SK-N-SH (cell line): ENCODE data around the gene CREB5. TPM values are rescaled to one million over a fixed set of nuclear protein-coding genes. Genes with fewer than 3 reads are reported as not detected.

ENCODE experiments used
- CTCF ChIA-PET: fragments of 300-600, 350-600 bp; formaldehyde crosslinking; extraction: SDS; loops from one replicate; lab custom pipeline; 2021; lab: Yijun Ruan, JAX
- POLR2A ChIA-PET: fragments of 350-600 bp; sonication (Branson Sonifier 250); formaldehyde crosslinking; extraction: SDS; loops from one replicate; lab custom pipeline; 2020; ENCODE audit warnings: antibody characterized with exemption, inconsistent platforms; lab: Yijun Ruan, JAX
- DNase-seq: peaks from one replicate; pipeline ENCODE4 v3.0.0; 2012
- H2AFZ ChIP-seq: fragments of 200-600 bp; sonication (generic); 2 replicates; pipeline ENCODE4 v1.8.1; 2016; ENCODE audit warnings: antibody characterized with exemption, mild to moderate bottlenecking, low read depth
- H3F3A ChIP-seq: fragments of 200-600 bp; sonication (generic); replicated peaks from 2 replicates; pipeline ENCODE3; 2016; ENCODE audit warnings: antibody characterized with exemption, mild to moderate bottlenecking; ENCODE audit not compliant: insufficient read depth
- H3K27ac ChIP-seq, 2 experiments: fragments of 200-500 bp in 1 of 2; fragments of 200-600 bp in 1 of 2; sonication (Bioruptor generic) in 1 of 2; sonication (generic), shearing (Covaris generic) in 1 of 2; 2 replicates each; pipeline versions ENCODE4 v1.5.1 to v1.6.1; 2014 to 2016; ENCODE audit warnings: low read depth in 2 of 2, inconsistent platforms in 1 of 2, low read length in 1 of 2, mild to moderate bottlenecking in 1 of 2, mixed read lengths in 1 of 2
- H3K27me3 ChIP-seq: fragments of 200-600 bp; sonication (generic), shearing (Covaris generic); 2 replicates; pipeline ENCODE4 v1.6.1; 2016; ENCODE audit warnings: mixed run types; ENCODE audit not compliant: insufficient read depth
- H3K36me3 ChIP-seq, 2 experiments: fragments of 200-500 bp in 1 of 2; fragments of 200-600 bp in 1 of 2; sonication (Bioruptor generic) in 1 of 2; sonication (generic) in 1 of 2; replicated peaks in 1 of 2; 2 replicates each; pipeline versions ENCODE3 to v1.5.1; 2014 to 2016; ENCODE audit warnings: low read length in 1 of 2, mild to moderate bottlenecking in 1 of 2; ENCODE audit not compliant: insufficient read depth in 2 of 2, control insufficient read depth in 1 of 2
- H3K4me1 ChIP-seq, 2 experiments: fragments of 200-500 bp in 1 of 2; fragments of 200-600 bp in 1 of 2; sonication (Bioruptor generic) in 1 of 2; sonication (generic), shearing (Covaris generic) in 1 of 2; 2 replicates each; pipeline versions ENCODE4 v1.5.1 to v1.6.1; 2014 to 2016; ENCODE audit warnings: low read depth in 1 of 2, low read length in 1 of 2, mixed run types in 1 of 2; ENCODE audit not compliant: insufficient read depth in 2 of 2, control insufficient read depth in 1 of 2
- H3K4me2 ChIP-seq: fragments of 200-600 bp; sonication (generic), shearing (Covaris generic); 2 replicates; pipeline ENCODE4 v1.6.1; 2017; ENCODE audit warnings: mixed run types
- H3K4me3 ChIP-seq, 2 experiments: fragments of 200-500 bp in 1 of 2; fragments of 200-600 bp in 1 of 2; sonication (Bioruptor generic) in 1 of 2; sonication (generic), shearing (Covaris generic) in 1 of 2; 2 replicates each; pipeline versions ENCODE4 v1.5.1 to v1.8.1; 2014 to 2016; ENCODE audit warnings: low read depth in 2 of 2, inconsistent platforms in 1 of 2, low read length in 1 of 2, mild to moderate bottlenecking in 1 of 2, mixed read lengths in 1 of 2, moderate library complexity in 1 of 2
- H3K79me2 ChIP-seq: fragments of 200-600 bp; sonication (generic); 2 replicates; pipeline ENCODE4 v1.8.1; 2017; ENCODE audit warnings: mild to moderate bottlenecking; ENCODE audit not compliant: insufficient read depth
- H3K9ac ChIP-seq: fragments of 200-600 bp; sonication (generic); 2 replicates; pipeline ENCODE4 v1.6.1; 2017; ENCODE audit warnings: mixed run types
- H3K9me2 ChIP-seq: fragments of 200-600 bp; sonication (generic); 2 replicates; pipeline ENCODE4 v1.6.1; 2017; ENCODE audit warnings: mixed run types
- H3K9me3 ChIP-seq: fragments of 200-600 bp; sonication (generic); 2 replicates; pipeline ENCODE4 v1.6.1; 2017; ENCODE audit warnings: mixed run types, mild to moderate bottlenecking, moderate library complexity
- H4K20me1 ChIP-seq: fragments of 200-600 bp; sonication (generic); 2 replicates; pipeline ENCODE4 v1.6.1; 2017; ENCODE audit warnings: mild to moderate bottlenecking, mixed run types; ENCODE audit not compliant: insufficient read depth
- CHD2 ChIP-seq: fragments of 150-350 bp; IDR thresholded peaks from 2 replicates; pipeline ENCODE4 v1.6.1; 2018; ENCODE audit warnings: low read length; ENCODE audit not compliant: partially characterized antibody
- ELF1 ChIP-seq: IDR thresholded peaks from 2 replicates; pipeline ENCODE4 v1.4.0; 2012
- EZH2phosphoT487 ChIP-seq: fragments of 200-600 bp; sonication (generic); IDR thresholded peaks from 2 replicates; pipeline ENCODE4 v1.6.1; 2017; ENCODE audit warnings: low read depth, mixed run types, mild to moderate bottlenecking, antibody characterized with exemption, moderate library complexity, borderline replicate concordance
- FOSL2 ChIP-seq: IDR thresholded peaks from 2 replicates; pipeline ENCODE4 v1.4.0; 2012; ENCODE audit warnings: low read depth, mild to moderate bottlenecking, moderate library complexity, borderline replicate concordance
- FOXJ3 ChIP-seq: sonication (generic); formaldehyde crosslinking; IDR thresholded peaks from 2 replicates; pipeline ENCODE4 v1.5.1; 2020; ENCODE audit warnings: mild to moderate bottlenecking, missing genetic modification reagents
- FOXM1 ChIP-seq: IDR thresholded peaks from 2 replicates; pipeline ENCODE4 v1.4.0; 2012; ENCODE audit warnings: low read depth, mild to moderate bottlenecking
- GATA2 ChIP-seq: sonication (generic); formaldehyde crosslinking; IDR thresholded peaks from 2 replicates; pipeline ENCODE4 v1.5.0; 2020; ENCODE audit warnings: mild to moderate bottlenecking, missing genetic modification reagents
- NRF1 ChIP-seq: IDR thresholded peaks from 2 replicates; pipeline ENCODE4 v1.6.1; 2012; ENCODE audit warnings: low read depth, mild to moderate bottlenecking, low read length
- RCOR1 ChIP-seq: fragments of 150-350 bp; IDR thresholded peaks from 2 replicates; pipeline ENCODE4 v1.6.1; 2017; ENCODE audit warnings: antibody characterized with exemption, low read length
- RFX5 ChIP-seq: IDR thresholded peaks from 2 replicates; pipeline ENCODE4 v1.6.1; 2012; ENCODE audit warnings: mild to moderate bottlenecking, improper control_type of control experiment, low read length
- RXRA ChIP-seq: IDR thresholded peaks from 2 replicates; pipeline ENCODE4 v1.4.0; 2012; ENCODE audit warnings: low read depth, mild to moderate bottlenecking, borderline replicate concordance
- SIN3A ChIP-seq: IDR thresholded peaks from 2 replicates; pipeline ENCODE4 v1.6.1; 2012; ENCODE audit warnings: low read depth, mild to moderate bottlenecking, low read length, moderate library complexity, borderline replicate concordance
- TCF12 ChIP-seq: IDR thresholded peaks from 2 replicates; pipeline ENCODE4 v1.4.0; 2012
- TEAD4 ChIP-seq: IDR thresholded peaks from 2 replicates; pipeline ENCODE4 v1.4.0; 2012; ENCODE audit warnings: mild to moderate bottlenecking, borderline replicate concordance; ENCODE audit not compliant: insufficient read depth
- WGBS: methylation state at CpG from one replicate; pipeline ENCODE4 v1.1.6; 2017; ENCODE audit warnings: low lambda C conversion rate; 5-methylcytosine and 5-hydroxymethylcytosine counted together
- polyA plus RNA-seq, 3 experiments: library from polyadenylated mRNA; depleted of rRNA; stranded (reverse); fragments of >200 nt; gene quantifications; 2 replicates each; pipeline ENCODE4 v1.2.3, GENCODE V29; 2012
- TF ChIP-seq, protein P1 (sequence below): IDR thresholded peaks from 2 replicates; pipeline ENCODE4 v1.6.1; 2012; ENCODE audit warnings: mild to moderate bottlenecking, low read depth, low read length, moderate library complexity
- TF ChIP-seq, protein P2 (sequence below): fragments of 150-350 bp; IDR thresholded peaks from 2 replicates; pipeline ENCODE4 v1.6.1; 2017; ENCODE audit warnings: antibody characterized with exemption, low read length, low read depth, borderline replicate concordance
- TF ChIP-seq, protein P3 (sequence below): IDR thresholded peaks from 2 replicates; pipeline ENCODE4 v1.4.0; 2012; ENCODE audit warnings: low read depth

CREB5 gene
- polyA plus RNA-seq, 1 of the 3 experiments (the other 2 are of a cell fraction), result 19.3 TPM

DNA sequence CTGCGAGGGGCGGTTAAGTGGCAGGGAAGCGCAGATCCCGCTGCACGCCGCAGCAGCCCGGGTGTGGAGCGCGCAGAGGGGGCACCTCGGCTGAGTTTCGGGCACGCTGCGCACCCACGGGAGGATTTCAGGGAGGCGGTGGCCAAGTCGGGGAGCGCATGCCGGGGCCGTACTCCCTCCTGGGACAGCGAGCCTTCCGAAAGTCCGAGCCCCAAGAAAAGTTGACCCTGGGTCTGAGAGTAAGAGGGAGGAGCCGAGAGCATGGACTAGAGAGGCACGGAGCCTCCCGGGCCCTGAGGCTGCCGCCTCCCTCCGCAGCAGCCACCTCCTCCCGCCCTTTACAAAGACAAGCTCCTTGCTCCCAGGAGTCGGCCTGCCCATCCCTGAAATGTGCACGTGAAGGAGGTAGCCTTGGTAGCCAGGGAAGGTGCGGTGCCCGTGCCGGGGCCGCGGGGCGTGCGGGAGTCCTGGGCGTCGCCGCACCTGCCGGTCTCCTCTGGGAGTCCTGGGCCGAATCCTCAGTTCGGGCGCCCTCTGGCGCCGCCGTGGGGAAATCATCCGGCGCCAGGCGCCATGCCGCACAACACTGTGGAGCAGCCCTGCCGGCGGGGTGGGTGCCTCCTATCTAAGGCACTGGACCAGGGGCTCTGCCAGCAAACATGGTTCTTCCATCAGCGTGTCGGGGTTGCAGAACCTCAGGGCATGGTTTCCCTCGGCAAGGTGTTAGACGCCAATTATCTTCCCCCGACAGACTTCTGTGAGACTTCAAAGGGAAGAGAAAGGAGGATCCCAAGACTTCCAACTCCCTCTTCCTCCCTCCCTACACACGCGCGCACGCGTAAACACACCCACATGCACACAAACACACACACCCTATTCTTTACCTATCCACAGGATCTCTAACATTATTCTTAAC, 441.8 kb downstream of the CREB5 start (continued):
- TF ChIP-seq, protein P1, sequence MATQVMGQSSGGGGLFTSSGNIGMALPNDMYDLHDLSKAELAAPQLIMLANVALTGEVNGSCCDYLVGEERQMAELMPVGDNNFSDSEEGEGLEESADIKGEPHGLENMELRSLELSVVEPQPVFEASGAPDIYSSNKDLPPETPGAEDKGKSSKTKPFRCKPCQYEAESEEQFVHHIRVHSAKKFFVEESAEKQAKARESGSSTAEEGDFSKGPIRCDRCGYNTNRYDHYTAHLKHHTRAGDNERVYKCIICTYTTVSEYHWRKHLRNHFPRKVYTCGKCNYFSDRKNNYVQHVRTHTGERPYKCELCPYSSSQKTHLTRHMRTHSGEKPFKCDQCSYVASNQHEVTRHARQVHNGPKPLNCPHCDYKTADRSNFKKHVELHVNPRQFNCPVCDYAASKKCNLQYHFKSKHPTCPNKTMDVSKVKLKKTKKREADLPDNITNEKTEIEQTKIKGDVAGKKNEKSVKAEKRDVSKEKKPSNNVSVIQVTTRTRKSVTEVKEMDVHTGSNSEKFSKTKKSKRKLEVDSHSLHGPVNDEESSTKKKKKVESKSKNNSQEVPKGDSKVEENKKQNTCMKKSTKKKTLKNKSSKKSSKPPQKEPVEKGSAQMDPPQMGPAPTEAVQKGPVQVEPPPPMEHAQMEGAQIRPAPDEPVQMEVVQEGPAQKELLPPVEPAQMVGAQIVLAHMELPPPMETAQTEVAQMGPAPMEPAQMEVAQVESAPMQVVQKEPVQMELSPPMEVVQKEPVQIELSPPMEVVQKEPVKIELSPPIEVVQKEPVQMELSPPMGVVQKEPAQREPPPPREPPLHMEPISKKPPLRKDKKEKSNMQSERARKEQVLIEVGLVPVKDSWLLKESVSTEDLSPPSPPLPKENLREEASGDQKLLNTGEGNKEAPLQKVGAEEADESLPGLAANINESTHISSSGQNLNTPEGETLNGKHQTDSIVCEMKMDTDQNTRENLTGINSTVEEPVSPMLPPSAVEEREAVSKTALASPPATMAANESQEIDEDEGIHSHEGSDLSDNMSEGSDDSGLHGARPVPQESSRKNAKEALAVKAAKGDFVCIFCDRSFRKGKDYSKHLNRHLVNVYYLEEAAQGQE, result no peak
- TF ChIP-seq NRF1 (no peak), RFX5 (peak; percentile 44; the same call in 1 of the 2 replicates), SIN3A (no peak), EZH2phosphoT487 (no peak), FOXM1 (no peak), CHD2 (peak; percentile 44), TCF12 (peak; percentile 15; the same call in 1 of the 2 replicates), FOXJ3 (CRISPR knock-in tag) (no peak), ELF1 (no peak)
- TF ChIP-seq, protein P2, sequence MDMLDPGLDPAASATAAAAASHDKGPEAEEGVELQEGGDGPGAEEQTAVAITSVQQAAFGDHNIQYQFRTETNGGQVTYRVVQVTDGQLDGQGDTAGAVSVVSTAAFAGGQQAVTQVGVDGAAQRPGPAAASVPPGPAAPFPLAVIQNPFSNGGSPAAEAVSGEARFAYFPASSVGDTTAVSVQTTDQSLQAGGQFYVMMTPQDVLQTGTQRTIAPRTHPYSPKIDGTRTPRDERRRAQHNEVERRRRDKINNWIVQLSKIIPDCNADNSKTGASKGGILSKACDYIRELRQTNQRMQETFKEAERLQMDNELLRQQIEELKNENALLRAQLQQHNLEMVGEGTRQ, result no peak
- TF ChIP-seq, protein P3, sequence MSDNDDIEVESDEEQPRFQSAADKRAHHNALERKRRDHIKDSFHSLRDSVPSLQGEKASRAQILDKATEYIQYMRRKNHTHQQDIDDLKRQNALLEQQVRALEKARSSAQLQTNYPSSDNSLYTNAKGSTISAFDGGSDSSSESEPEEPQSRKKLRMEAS, result no peak; the same call in 1 of the 2 replicates

DNA sequence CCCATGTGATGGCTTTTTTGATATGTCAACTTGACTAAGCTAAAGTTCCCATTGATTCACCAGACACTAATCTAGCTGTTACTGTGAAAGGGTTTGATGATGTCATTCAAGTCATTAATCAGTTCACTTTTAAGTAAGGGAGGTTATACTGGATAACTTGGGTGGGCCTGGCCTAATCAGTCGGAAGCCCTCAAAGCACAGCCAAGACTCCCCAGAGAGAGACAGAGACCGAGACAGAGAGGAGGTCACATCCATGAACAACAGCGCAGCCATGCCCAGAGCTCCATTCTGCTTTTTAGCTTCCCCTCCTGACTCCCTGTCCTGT, 442.4 kb downstream of the CREB5 start:
- Histone ChIP-seq H3K4me2 (no peak overlapping the region), H4K20me1 (no peaks in the 10 kb centered on the region), H2AFZ (no peak overlapping the region), H3K9ac (no peak overlapping the region), H3K4me1 (peaks cover 4 to 9% of the 10 kb centered on the region in 2 experiments; a peak in 2 of 4 replicates), H3K79me2 (no peaks in the 10 kb centered on the region), H3K27me3 (peaks cover 27% of the 10 kb centered on the region; the same call in 1 of the 2 replicates), H3F3A (peaks cover 18% of the 10 kb centered on the region), H3K27ac (no peak overlapping the region), H3K9me2 (no peaks in the 10 kb centered on the region), H3K36me3 (no peaks in the 10 kb centered on the region), H3K4me3 (no peak overlapping the region), H3K9me3 (no peaks in the 10 kb centered on the region)
- ChIA-PET CTCF (interaction anchor here (0.6 to 3.6 kb wide), 37 partner anchors 10 to 567 kb away, joined by 3 to 47 read pairs (median 4); no protein-coding TSS in a partner anchor), POLR2A (no interaction called here)
- no peak for DNase-seq
- TF ChIP-seq FOSL2 (no peak), SIN3A (no peak), EZH2phosphoT487 (no peak), RCOR1 (no peak), GATA2 (CRISPR knock-in tag) (no peak), TEAD4 (no peak), ELF1 (no peak), RXRA (no peak)
- 97% methylated on average over 3 of the region's 3 CpGs for WGBS
